Endodermal cell (in vitro differentiated cells): Measurements from ENCODE around the gene MIDN. TPM values are rescaled to one million over a fixed set of nuclear protein-coding genes. Genes with fewer than 3 reads are reported as not detected.

Experiments
- DNase-seq: peaks from one replicate; pipeline ENCODE4 v3.0.0-alpha.2; 2017
- H3K27ac ChIP-seq: 2 replicates; pipeline ENCODE4 v1.5.1; 2013; ENCODE audit warnings: mild to moderate bottlenecking, low read depth, low read length, moderate library complexity
- H3K27me3 ChIP-seq: 2 replicates; pipeline ENCODE4 v1.6.1; 2013; ENCODE audit warnings: mild to moderate bottlenecking, low read length, moderate library complexity; ENCODE audit not compliant: insufficient read depth, control insufficient read depth, poor library complexity, severe bottlenecking
- H3K36me3 ChIP-seq: 2 replicates; pipeline ENCODE4 v1.7.0; 2013; ENCODE audit warnings: mild to moderate bottlenecking, low read length, moderate library complexity; ENCODE audit not compliant: control insufficient read depth, insufficient read depth
- H3K4me1 ChIP-seq: one replicate; pipeline ENCODE4 v1.7.0; 2013; ENCODE audit warnings: low read length; ENCODE audit not compliant: control insufficient read depth, insufficient read depth
- H3K4me3 ChIP-seq: 2 replicates; pipeline ENCODE4 v1.5.1; 2013; ENCODE audit warnings: mild to moderate bottlenecking, low read length, moderate library complexity
- H3K9ac ChIP-seq: 2 replicates; pipeline ENCODE4 v1.6.1; 2013; ENCODE audit warnings: mild to moderate bottlenecking, low read length, moderate library complexity; ENCODE audit not compliant: poor library complexity, severe bottlenecking; ENCODE audit errors: extremely low read depth
- H3K9me3 ChIP-seq: 2 replicates; pipeline ENCODE4 v1.6.1; 2013; ENCODE audit warnings: mild to moderate bottlenecking, low read length, moderate library complexity; ENCODE audit not compliant: control insufficient read depth
- H3K27ac Mint-ChIP-seq: 2 replicates; pipeline ENCODE4 v1.8.0; 2020; ENCODE audit warnings: mixed read lengths
- H3K27me3 Mint-ChIP-seq: 2 replicates; pipeline ENCODE4 v1.8.0; 2021; ENCODE audit warnings: mild to moderate bottlenecking, mixed read lengths; ENCODE audit not compliant: insufficient read depth
- H3K36me3 Mint-ChIP-seq: 2 replicates; pipeline ENCODE4 v1.8.0; 2020; ENCODE audit warnings: low read depth, mixed read lengths
- H3K4me1 Mint-ChIP-seq: 2 replicates; pipeline ENCODE4 v1.8.0; 2020; ENCODE audit warnings: mixed read lengths
- H3K4me3 Mint-ChIP-seq: 2 replicates; pipeline ENCODE4 v1.8.0; 2020; ENCODE audit warnings: mild to moderate bottlenecking, moderate library complexity, mixed read lengths
- H3K9me3 Mint-ChIP-seq: 2 replicates; pipeline ENCODE4 v1.8.0; 2020; ENCODE audit warnings: mild to moderate bottlenecking, mixed read lengths
- WGBS, 2 experiments: methylation state at CpG; one replicate each; pipeline versions ENCODE4 v1.1.5 to v1.1.7; 2013; ENCODE audit warnings: missing lambda C conversion rate in 2 of 2, mixed read lengths in 1 of 2; ENCODE audit not compliant: insufficient coverage in 1 of 2, insufficient read length in 1 of 2; 5-methylcytosine and 5-hydroxymethylcytosine counted together
- total RNA-seq, 2 donors: library from RNA; stranded (reverse); fragmentation: NEBNext Ultra II Directional in 1 of 2; extraction: Animal tissue kit (Norgen Biotek cat#: 25700) in 1 of 2; gene quantifications; 2 replicates in 1 of 2; 3 replicates in 1 of 2; pipeline ENCODE4 v1.2.1, GENCODE V29; 2021
- TF ChIP-seq, protein P1 (sequence below): fragments of 200-600 bp; sonication (generic); conservative IDR thresholded peaks from 2 replicates; pipeline ENCODE4 v1.5.0; 2021; ENCODE audit warnings: antibody characterized with exemption, mild to moderate bottlenecking

The MIDN gene
- total RNA-seq, 2 donors from 2014 or later: 183 to 185 TPM

DNA sequence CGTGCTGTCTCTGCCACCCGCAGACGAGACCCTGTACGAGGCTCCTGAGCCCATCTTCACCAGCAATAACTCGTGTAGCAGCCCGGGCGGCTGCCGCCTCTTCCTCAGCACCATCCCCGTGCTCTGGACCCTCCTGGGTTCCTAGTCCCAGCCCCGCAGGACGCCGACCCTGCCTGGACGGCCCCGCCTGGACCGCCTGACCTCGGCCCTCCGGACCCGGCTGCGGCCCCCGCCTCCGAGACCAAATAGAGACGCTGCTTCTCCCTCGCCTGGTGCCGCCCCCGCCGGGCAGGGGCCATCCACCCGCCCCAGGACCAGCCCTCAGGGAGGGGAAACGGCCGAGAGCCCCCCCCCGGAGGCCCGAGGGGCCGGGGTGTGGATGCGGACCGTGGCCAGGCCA lies 51.4 kb downstream of the MIDN start:
- Histone ChIP-seq H3K9me3 (no peaks in the 10 kb centered on the region), H3K27ac (no peak overlapping the region), H3K9ac (no peak overlapping the region), H3K4me3 (no peak overlapping the region), H3K27me3 (no peaks in the 10 kb centered on the region), H3K36me3 (peaks cover 10% of the 10 kb centered on the region), H3K4me1 (no peaks in the 10 kb centered on the region)
- H3K27ac Mint-ChIP-seq: no peak overlapping the region
- no peak overlapping the region for H3K4me3 Mint-ChIP-seq
- H3K27me3 Mint-ChIP-seq: no peaks in the 10 kb centered on the region
- H3K9me3 Mint-ChIP-seq: no peaks in the 10 kb centered on the region
- peaks cover 16% of the 10 kb centered on the region for H3K36me3 Mint-ChIP-seq
- no peaks in the 10 kb centered on the region for H3K4me1 Mint-ChIP-seq
- no peak for DNase-seq
- WGBS, 2 experiments: 95 to 99% methylated on average over 15 to 34 of the region's 34 CpGs
- TF ChIP-seq, protein P1, sequence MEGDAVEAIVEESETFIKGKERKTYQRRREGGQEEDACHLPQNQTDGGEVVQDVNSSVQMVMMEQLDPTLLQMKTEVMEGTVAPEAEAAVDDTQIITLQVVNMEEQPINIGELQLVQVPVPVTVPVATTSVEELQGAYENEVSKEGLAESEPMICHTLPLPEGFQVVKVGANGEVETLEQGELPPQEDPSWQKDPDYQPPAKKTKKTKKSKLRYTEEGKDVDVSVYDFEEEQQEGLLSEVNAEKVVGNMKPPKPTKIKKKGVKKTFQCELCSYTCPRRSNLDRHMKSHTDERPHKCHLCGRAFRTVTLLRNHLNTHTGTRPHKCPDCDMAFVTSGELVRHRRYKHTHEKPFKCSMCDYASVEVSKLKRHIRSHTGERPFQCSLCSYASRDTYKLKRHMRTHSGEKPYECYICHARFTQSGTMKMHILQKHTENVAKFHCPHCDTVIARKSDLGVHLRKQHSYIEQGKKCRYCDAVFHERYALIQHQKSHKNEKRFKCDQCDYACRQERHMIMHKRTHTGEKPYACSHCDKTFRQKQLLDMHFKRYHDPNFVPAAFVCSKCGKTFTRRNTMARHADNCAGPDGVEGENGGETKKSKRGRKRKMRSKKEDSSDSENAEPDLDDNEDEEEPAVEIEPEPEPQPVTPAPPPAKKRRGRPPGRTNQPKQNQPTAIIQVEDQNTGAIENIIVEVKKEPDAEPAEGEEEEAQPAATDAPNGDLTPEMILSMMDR: no peak

DNA sequence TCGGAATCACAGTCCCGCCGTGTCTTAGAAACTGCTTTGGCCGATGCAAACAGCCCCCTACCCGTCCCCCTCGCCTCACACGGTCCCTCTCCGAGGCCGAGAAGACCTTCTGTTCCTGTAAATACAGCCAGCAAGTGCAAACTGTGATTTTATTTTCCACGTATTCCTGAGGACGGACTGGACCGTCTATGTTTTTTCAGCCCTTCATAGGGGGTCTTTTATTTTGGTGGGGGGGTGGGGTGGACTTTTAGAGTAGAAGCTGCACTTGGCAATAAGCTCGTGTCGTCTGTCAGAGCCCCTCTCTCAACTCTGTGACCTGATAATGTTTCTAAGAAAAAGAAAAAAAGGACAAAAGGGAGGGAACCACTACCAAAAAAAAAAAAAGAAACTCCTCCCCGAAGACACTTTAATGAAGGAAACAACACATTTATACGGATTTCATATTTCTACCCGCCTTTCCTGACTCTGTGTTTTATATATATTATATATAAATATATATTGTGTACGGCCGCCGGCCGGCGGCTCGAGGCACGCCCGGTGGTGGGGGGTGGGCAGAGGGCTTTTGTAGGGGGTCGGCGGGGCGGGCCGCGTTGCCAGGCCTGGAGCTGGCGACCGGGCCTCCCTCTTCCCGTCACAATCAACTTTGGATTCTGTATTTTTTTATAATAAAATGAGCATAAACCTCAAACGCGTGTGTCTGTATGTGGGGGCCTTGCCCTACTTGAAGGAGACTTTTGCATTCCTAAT lies 52.5 kb downstream of the MIDN start:
- Histone ChIP-seq H3K27ac (no peak overlapping the region), H3K4me3 (no peak overlapping the region), H3K4me1 (no peaks in the 10 kb centered on the region), H3K9ac (no peak overlapping the region), H3K9me3 (no peaks in the 10 kb centered on the region), H3K36me3 (peaks cover 10% of the 10 kb centered on the region), H3K27me3 (no peaks in the 10 kb centered on the region)
- TF ChIP-seq, protein P1: no peak
- Mint-ChIP-seq H3K4me3 (no peak overlapping the region), H3K36me3 (peaks cover 16% of the 10 kb centered on the region), H3K4me1 (no peaks in the 10 kb centered on the region), H3K27me3 (no peaks in the 10 kb centered on the region), H3K9me3 (no peaks in the 10 kb centered on the region), H3K27ac (no peak overlapping the region)
- DNase-seq: no peak
- 92 to 94% methylated on average over 15 to 23 of the region's 35 CpGs for WGBS, 2 experiments

DNA sequence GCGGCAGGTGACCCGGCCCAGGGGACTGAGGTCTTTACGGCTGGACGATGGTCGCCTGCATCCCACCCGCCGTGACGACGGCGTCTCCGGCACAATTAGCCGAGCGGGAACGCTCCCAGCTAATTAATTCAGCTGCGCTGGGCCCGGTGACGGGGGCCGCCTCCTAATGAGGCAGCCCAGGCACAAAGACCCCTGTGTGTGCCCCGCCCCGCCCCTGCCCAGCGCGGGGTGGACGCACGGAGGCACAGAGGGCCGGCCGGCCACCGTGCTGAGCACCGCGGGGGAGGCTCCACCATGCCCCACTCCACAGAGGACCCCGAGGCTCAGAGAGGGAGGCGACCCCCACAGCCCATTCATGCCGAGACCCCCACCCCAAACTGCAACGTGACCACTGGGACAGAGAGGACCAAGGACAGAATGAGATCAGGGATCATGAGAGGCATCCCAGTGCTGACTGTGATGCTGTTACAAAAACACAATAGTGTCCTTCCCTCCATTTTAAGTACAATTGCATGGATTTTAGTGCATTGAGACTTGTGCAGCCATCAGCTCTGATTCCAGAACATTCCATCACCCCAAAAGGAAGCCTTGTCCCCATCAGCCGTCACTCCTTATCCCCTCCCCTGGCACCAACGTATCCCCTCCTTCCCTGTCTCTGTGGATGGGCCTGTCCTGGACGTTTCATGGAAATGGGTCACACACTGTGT lies 54.3 kb downstream of the MIDN start:
- Mint-ChIP-seq H3K9me3 (no peaks in the 10 kb centered on the region), H3K4me1 (no peaks in the 10 kb centered on the region), H3K27ac (peak overlapping the region; percentile 36), H3K36me3 (peaks cover 13% of the 10 kb centered on the region), H3K27me3 (no peaks in the 10 kb centered on the region), H3K4me3 (no peak overlapping the region)
- H3K4me3 ChIP-seq: no peak overlapping the region
- H3K9ac ChIP-seq: no peak overlapping the region
- H3K27me3 ChIP-seq: no peaks in the 10 kb centered on the region
- no peaks in the 10 kb centered on the region for H3K4me1 ChIP-seq
- H3K27ac ChIP-seq: no peak overlapping the region
- no peaks in the 10 kb centered on the region for H3K36me3 ChIP-seq
- TF ChIP-seq, protein P1: no peak
- WGBS, 2 experiments: 86 to 92% methylated on average over 20 to 36 of the region's 36 CpGs
- no peak for DNase-seq
- no peaks in the 10 kb centered on the region for H3K9me3 ChIP-seq
